Measurements from ENCODE around the gene FGD5.

Gene FGD5

GRCh38 chr3:14829811-14830210 is 11.0 kb downstream of the FGD5 start:
- no peak for DNase-seq (ENCODE audit: low spot score)

GRCh38 chr3:14831916-14832450 is 13.2 kb downstream of the FGD5 start:
- no peak for DNase-seq (ENCODE audit: low spot score)

GRCh38 chr3:14832975-14833722 is 14.4 kb downstream of the FGD5 start:
- no peak for DNase-seq (ENCODE audit: low spot score)

GRCh38 chr3:14834121-14834520 is 15.4 kb downstream of the FGD5 start:
- DNase-seq (ENCODE audit: low spot score) = no peak

GRCh38 chr3:14834807-14835466 is 16.2 kb downstream of the FGD5 start:
- DNase-seq (ENCODE audit: low spot score) = no peak

GRCh38 chr3:14836049-14836468 is 17.3 kb downstream of the FGD5 start:
- no peak for DNase-seq (ENCODE audit: low spot score)

GRCh38 chr3:14837186-14837877 is 18.6 kb downstream of the FGD5 start:
- no peak for DNase-seq (ENCODE audit: low spot score)

- DNase-seq (ENCODE audit: low spot score) = no peak
Measured at GRCh38 chr3:14837878-14838258, 19.1 kb downstream of the FGD5 start.

GRCh38 chr3:14839236-14839635 is 20.5 kb downstream of the FGD5 start:
- DNase-seq (ENCODE audit: low spot score) = no peak

GRCh38 chr3:14841836-14842235 is 23.1 kb downstream of the FGD5 start:
- DNase-seq (ENCODE audit: low spot score) = no peak

- DNase-seq (ENCODE audit: low spot score) = no peak
Measured at GRCh38 chr3:14842277-14842676, 23.5 kb downstream of the FGD5 start.

GRCh38 chr3:14843321-14843720 is 24.6 kb downstream of the FGD5 start:
- no peak for DNase-seq (ENCODE audit: low spot score)

GRCh38 chr3:14844386-14845170 is 25.8 kb downstream of the FGD5 start:
- DNase-seq (ENCODE audit: low spot score) = no peak

GRCh38 chr3:14845180-14845579 is 26.4 kb downstream of the FGD5 start:
- no peak for DNase-seq (ENCODE audit: low spot score)

GRCh38 chr3:14845826-14846225 is 27.1 kb downstream of the FGD5 start:
- no peak for DNase-seq (ENCODE audit: low spot score)

GRCh38 chr3:14846226-14846880 is 27.6 kb downstream of the FGD5 start:
- no peak for DNase-seq (ENCODE audit: low spot score)

GRCh38 chr3:14847613-14848541 is 29.1 kb downstream of the FGD5 start:
- DNase-seq (ENCODE audit: low spot score) = peak; percentile 24

GRCh38 chr3:14848906-14849305 is 30.1 kb downstream of the FGD5 start:
- DNase-seq (ENCODE audit: low spot score) = no peak

- no peak for DNase-seq (ENCODE audit: low spot score)
Measured at GRCh38 chr3:14849638-14850230, 31.0 kb downstream of the FGD5 start.

- DNase-seq (ENCODE audit: low spot score) = no peak
Measured at GRCh38 chr3:14852058-14852594, 33.4 kb downstream of the FGD5 start.
